ENCODE measurements around the gene TP53TG3D. TPM values are rescaled to one million over a fixed set of nuclear protein-coding genes. Genes with fewer than 3 reads are reported as not detected.
"Not testable (repeated sequence)": the region's sequence is repeated elsewhere in the genome, so short reads cannot be mapped to it uniquely, and the experiment has no call there.

Gene TP53TG3D
- total RNA-seq: 0.77 TPM
- long read RNA-seq, partial matches to known transcripts: 0 of 3 reads
- long read RNA-seq, other reads (novel, unspliced or antisense): 2 of 3 reads

DNA sequence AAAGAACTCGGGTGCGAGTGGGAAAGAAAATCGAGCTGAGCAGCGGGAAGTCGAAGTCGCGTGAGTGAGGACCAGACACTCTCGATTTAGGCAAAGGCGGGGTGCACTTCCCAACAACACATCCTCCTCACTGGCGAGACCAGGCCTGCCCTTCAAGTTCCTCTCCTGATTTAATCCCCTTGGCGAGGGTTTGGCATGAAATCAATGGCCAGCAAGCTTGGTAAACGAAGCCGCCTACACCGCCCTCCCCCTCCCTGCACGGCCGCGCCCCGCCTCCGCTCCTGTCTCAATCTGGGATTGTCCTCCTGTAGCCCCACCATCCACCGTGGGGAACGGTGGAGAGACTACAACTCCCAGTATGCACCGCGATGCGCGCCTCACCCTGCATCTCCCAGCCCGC, at the start of gene TP53TG3D:
TP53TG3D (plus strand) TSS at position 301 of the 400 bp plus-strand sequence; CDS start at position 369, 68 bp downstream.
- DNase-seq; H3K27ac ChIP-seq; H3K4me1 ChIP-seq; H3K9me3 ChIP-seq; H3K36me3 ChIP-seq; H3K27me3 ChIP-seq (ENCODE audit: low read depth); ATAC-seq; intact Hi-C loops (cut with DNase I): not testable (repeated sequence)
- peak within 1 kb of the TSS; percentile 21 for H3K4me3 ChIP-seq

DNA sequence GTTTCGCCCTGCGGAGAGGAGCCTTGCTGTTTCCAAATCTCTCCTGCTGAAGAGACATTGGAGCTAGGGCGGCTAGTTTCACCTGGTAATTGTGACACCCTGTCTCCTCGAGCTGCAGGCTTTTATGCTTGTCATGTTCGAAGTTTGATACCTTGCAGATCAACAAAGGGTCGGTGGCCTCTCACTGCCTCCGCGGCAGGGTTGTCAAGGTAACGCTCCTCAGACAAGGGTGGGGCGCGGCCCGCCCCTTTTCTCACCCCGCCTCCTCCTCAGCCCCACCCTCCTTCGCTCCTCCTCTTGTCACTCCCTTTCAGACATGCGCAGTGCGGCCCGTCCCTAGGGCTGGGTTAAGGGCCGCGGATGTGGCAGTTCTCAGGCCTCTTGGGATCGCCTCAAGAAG, 421 bp downstream of the TP53TG3D start:
- intact Hi-C loops (cut with DNase I); H3K4me1 ChIP-seq; H3K27ac ChIP-seq; H3K36me3 ChIP-seq; H3K9me3 ChIP-seq; ATAC-seq; H3K27me3 ChIP-seq (ENCODE audit: low read depth): not testable (repeated sequence)
- peak overlapping the region; percentile 21 for H3K4me3 ChIP-seq
- DNase-seq: peak; percentile 44

DNA sequence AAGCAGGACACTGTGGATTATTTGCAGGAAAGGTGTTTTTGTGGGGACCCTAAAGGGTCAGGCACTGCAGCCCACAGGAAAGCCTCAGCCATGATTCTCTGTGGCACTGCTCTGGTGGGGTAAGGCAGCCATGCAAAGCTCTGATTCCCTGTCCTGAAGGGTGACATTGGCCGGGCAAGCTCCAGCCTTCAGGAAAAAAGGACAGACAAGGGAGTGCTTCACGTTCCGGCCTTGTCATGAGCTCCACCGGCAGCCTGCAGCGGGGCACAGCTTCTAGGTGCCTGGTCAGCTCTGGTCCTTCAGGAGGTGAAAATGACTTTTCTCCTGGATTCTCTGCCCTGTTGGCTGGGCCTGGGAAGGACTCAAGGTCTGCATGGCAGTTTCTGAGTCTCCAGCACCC, 8.4 kb downstream of the TP53TG3D start:
- H3K9me3 ChIP-seq; H3K4me3 ChIP-seq; H3K27ac ChIP-seq; H3K27me3 ChIP-seq (ENCODE audit: low read depth); H3K36me3 ChIP-seq; ATAC-seq; H3K4me1 ChIP-seq; intact Hi-C loops (cut with DNase I): not testable (repeated sequence)
- DNase-seq: peak; percentile 28

- DNase-seq; H3K27me3 ChIP-seq (ENCODE audit: low read depth); H3K36me3 ChIP-seq; H3K9me3 ChIP-seq; intact Hi-C loops (cut with DNase I); H3K27ac ChIP-seq; H3K4me1 ChIP-seq; H3K4me3 ChIP-seq; ATAC-seq: not testable (repeated sequence)
Observed at GRCh38 chr16:32263552-32263951, 10.5 kb downstream of the TP53TG3D start.

DNA sequence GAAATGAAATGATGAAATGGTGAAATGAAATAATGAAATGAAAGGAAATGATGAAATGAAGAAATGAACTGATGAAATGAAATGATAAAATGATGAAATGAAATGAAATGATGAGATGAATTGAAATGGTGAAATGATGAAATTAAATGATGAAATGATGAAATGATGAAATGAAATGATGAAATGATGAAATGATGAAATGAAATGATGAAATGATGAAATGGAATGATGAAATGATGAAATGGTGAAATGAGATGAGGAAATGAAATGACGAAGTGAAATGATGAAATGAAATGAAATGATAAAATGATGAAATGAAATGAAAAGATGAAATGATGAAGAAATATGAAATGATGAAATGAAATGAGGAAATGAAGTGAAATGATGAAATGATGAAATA, 28.8 kb downstream of the TP53TG3D start:
- intact Hi-C loops (cut with DNase I); H3K27ac ChIP-seq; H3K4me3 ChIP-seq; H3K4me1 ChIP-seq; ATAC-seq; DNase-seq; H3K9me3 ChIP-seq; H3K27me3 ChIP-seq (ENCODE audit: low read depth); H3K36me3 ChIP-seq: not testable (repeated sequence)

GRCh38 chr16:32283024-32283423, 29.9 kb downstream of the TP53TG3D start:
- ATAC-seq; H3K27ac ChIP-seq; H3K4me3 ChIP-seq; H3K4me1 ChIP-seq; DNase-seq; H3K27me3 ChIP-seq (ENCODE audit: low read depth); H3K36me3 ChIP-seq; intact Hi-C loops (cut with DNase I); H3K9me3 ChIP-seq: not testable (repeated sequence)

DNA sequence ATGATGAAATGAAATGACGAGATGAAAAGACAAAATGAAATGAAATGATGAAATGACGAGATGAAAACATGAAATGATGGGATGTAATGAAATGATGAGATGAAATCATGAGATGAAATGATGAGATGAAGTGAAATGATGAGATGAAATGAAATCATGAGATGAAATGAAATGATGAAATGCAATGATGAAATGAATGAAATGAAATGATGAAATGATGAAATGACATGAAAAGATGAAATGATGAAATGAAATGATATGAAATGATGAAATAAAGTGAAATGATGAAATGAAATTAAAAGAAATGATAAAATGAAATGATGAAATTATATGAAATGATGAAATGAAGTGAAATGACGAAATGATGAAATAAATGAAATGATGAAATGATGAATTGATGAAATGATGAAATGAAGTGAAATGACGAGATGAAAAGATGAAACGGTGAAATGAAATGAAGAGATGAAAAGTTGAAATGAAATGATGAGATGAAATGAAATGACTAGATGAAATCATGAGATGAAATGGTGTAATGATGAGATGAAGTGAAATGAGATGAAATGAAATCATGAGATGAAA, 30.9 kb downstream of the TP53TG3D start:
- ATAC-seq; H3K27me3 ChIP-seq (ENCODE audit: low read depth); DNase-seq; H3K36me3 ChIP-seq; H3K9me3 ChIP-seq; intact Hi-C loops (cut with DNase I); H3K4me3 ChIP-seq; H3K4me1 ChIP-seq; H3K27ac ChIP-seq: not testable (repeated sequence)

DNA sequence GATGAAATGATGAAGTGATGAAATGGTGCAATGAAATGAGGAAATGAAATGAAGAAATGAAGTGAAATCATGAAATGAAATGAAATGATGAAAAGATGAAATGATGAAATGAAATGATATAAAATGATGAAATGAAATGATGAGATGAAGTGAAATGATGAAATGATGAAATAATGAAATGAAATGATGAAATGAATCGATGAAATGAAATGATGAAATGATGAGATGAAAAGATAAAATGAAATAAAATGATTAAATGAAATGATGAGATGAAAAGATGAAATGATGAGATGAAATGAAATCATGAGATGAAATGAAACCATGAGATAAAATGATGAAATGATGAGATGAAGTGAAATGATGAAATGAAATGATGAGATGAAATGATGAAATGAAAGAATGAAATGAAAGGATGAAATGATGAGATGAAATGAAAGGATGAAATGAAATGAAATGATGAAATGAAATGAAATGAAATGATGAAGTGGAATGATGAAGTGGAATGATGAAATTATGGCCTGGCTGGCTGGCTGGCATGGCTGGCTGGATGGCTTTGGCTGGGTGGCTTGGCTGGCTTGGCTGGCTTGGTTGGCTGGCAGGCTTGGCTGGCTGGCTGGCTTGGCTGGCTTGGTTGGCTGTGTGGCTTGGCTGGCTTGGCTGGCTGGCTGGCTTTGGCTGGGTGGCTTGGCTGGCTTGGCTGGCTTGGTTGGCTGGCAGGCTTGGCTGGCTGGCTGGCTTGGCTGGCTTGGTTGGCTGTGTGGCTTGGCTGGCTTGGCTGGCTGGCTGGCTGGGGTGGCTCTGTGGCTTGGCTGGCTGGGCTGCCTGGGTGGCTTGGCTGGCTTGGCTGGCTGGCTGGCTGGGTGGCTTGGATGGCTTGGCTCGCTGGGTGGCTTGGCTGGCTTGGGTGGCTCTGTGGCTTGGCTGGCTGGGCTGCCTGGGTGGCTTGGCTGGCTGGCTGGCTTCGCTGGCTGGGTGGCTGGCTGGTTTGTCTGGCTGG, 32.0 kb downstream of the TP53TG3D start:
- H3K27ac ChIP-seq; H3K4me1 ChIP-seq; H3K4me3 ChIP-seq; H3K36me3 ChIP-seq; intact Hi-C loops (cut with DNase I); H3K9me3 ChIP-seq; ATAC-seq; H3K27me3 ChIP-seq (ENCODE audit: low read depth): not testable (repeated sequence)
- peak; percentile 54 for DNase-seq

DNA sequence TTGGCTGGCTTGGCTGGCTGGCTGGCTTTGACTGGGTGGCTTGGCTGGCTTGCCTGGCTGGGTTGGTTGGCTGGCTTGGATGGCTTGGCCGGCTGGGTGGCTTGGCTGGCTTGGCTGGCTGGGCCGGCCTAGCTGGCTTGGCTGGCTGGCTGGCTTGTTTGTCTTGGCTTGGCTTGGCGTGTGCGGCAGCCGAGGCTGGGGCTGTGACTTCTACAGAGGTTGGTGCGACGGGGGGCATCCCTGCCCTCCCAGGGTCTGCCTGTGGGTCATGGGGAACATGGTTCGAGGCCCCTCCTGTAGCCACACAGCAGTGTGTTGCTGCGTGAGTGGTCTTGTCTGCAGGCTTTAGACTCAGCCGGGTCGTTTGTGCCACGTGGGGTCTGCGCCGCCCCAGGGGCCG, 33.1 kb downstream of the TP53TG3D start:
- intact Hi-C loops (cut with DNase I); H3K4me3 ChIP-seq; H3K4me1 ChIP-seq; H3K9me3 ChIP-seq; DNase-seq; H3K27me3 ChIP-seq (ENCODE audit: low read depth); H3K36me3 ChIP-seq; ATAC-seq; H3K27ac ChIP-seq: not testable (repeated sequence)

DNA sequence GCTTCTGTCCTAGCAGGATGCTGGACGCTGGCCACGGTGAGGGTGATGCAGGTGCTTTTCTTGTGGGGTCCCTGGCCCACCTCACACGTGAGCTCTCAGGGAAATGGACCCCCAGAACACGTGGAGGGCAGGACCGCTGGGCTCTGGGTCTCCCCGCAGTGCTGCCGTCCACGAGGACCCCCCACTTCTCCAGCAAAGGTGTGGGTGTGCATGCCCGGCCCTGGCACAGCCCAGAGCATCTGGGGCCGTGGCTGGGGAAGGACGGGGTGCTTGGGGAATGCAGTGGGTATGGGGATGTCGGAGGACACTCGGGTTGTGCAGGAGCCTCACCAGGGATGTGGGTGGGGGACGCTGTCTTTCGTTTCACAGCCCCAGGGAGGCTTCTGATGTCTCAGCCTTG, 34.7 kb downstream of the TP53TG3D start:
- intact Hi-C loops (cut with DNase I); DNase-seq: not testable (repeated sequence)

GRCh38 chr16:32289197-32289596, 36.1 kb downstream of the TP53TG3D start:
- H3K4me3 ChIP-seq; H3K27ac ChIP-seq; H3K9me3 ChIP-seq; H3K36me3 ChIP-seq; H3K27me3 ChIP-seq (ENCODE audit: low read depth); ATAC-seq; intact Hi-C loops (cut with DNase I); DNase-seq; H3K4me1 ChIP-seq: not testable (repeated sequence)

More for the DNA sequence above, 34.7 kb downstream of the TP53TG3D start:
- not testable (repeated sequence) for H3K4me1 ChIP-seq; H3K9me3 ChIP-seq; H3K36me3 ChIP-seq; H3K27me3 ChIP-seq (ENCODE audit: low read depth); H3K4me3 ChIP-seq; H3K27ac ChIP-seq
- ATAC-seq: peak in 1 of 2 donors; percentile 25

GRCh38 chr16:32302776-32303175, 49.7 kb downstream of the TP53TG3D start:
- not testable (repeated sequence) for ATAC-seq, H3K27ac ChIP-seq

More at GRCh38 chr16:32302776-32303175, 49.7 kb downstream of the TP53TG3D start:
- H3K36me3 ChIP-seq; H3K9me3 ChIP-seq; H3K27me3 ChIP-seq (ENCODE audit: low read depth); H3K4me3 ChIP-seq; H3K4me1 ChIP-seq; DNase-seq; intact Hi-C loops (cut with DNase I): not testable (repeated sequence)
